Measurements from ENCODE around the gene GNAS-AS1. TPM values are rescaled to one million over a fixed set of nuclear protein-coding genes. Genes with fewer than 3 reads are reported as not detected.

GNAS-AS1 gene
- total and polyA plus RNA-seq, 2 donors from 2014 or later, result 0.37 to 0.88 TPM

GRCh38 chr20:58877976-58878360, 27.3 kb upstream of the GNAS-AS1 start:
- intact Hi-C loops (cut with DNase I), result loop anchor here (10.0 kb wide), 1 partner anchor 347 kb away; no protein-coding TSS in a partner anchor
- no peak overlapping the region for H3K27ac ChIP-seq (ENCODE audit: low read depth in 2 of 2, low read length in 2 of 2)
- peaks cover 0 to 3% (median 0%) of the 10 kb centered on the region in 3 donors for H3K4me1 ChIP-seq (ENCODE audit: control insufficient read depth in 2 of 3, insufficient read depth in 2 of 3, low read depth in 1 of 3, low read length in 3 of 3)
- TF ChIP-seq, protein P1, sequence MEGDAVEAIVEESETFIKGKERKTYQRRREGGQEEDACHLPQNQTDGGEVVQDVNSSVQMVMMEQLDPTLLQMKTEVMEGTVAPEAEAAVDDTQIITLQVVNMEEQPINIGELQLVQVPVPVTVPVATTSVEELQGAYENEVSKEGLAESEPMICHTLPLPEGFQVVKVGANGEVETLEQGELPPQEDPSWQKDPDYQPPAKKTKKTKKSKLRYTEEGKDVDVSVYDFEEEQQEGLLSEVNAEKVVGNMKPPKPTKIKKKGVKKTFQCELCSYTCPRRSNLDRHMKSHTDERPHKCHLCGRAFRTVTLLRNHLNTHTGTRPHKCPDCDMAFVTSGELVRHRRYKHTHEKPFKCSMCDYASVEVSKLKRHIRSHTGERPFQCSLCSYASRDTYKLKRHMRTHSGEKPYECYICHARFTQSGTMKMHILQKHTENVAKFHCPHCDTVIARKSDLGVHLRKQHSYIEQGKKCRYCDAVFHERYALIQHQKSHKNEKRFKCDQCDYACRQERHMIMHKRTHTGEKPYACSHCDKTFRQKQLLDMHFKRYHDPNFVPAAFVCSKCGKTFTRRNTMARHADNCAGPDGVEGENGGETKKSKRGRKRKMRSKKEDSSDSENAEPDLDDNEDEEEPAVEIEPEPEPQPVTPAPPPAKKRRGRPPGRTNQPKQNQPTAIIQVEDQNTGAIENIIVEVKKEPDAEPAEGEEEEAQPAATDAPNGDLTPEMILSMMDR (IDR thresholded peaks at IDR 0.05; ENCODE audit: borderline replicate concordance, extremely low read depth, insufficient read depth), result no peak
- FAIRE-seq (no peak), DNase-seq (peak in 1 of 5 donors; percentile 6)
- no peaks in the 10 kb centered on the region for H3K9me3 ChIP-seq (ENCODE audit: control insufficient read depth in 2 of 3, insufficient read depth in 1 of 3, low read length in 3 of 3)
- H3K9ac ChIP-seq (ENCODE audit: low read length in 3 of 3), result no peak overlapping the region
- H3K27me3 ChIP-seq (ENCODE audit: control insufficient read depth, insufficient read depth, low read length), result no peaks in the 10 kb centered on the region
- no peaks in the 10 kb centered on the region for H3K36me3 ChIP-seq (ENCODE audit: control insufficient read depth in 2 of 3, insufficient read depth in 3 of 3, low read length in 3 of 3)
- H3K4me3 ChIP-seq (ENCODE audit: low read length in 3 of 3), result no peak overlapping the region

- Histone ChIP-seq H3K4me1 (ENCODE audit: control insufficient read depth in 2 of 3, insufficient read depth in 2 of 3, low read depth in 1 of 3, low read length in 3 of 3) (no peaks in the 10 kb centered on the region), H3K4me3 (ENCODE audit: low read length in 3 of 3) (no peak overlapping the region), H3K9ac (ENCODE audit: low read length in 3 of 3) (no peak overlapping the region), H3K27ac (ENCODE audit: low read depth in 2 of 2, low read length in 2 of 2) (no peak overlapping the region), H3K27me3 (ENCODE audit: control insufficient read depth, insufficient read depth, low read length) (no peaks in the 10 kb centered on the region), H3K9me3 (ENCODE audit: control insufficient read depth in 2 of 3, insufficient read depth in 1 of 3, low read length in 3 of 3) (no peaks in the 10 kb centered on the region), H3K36me3 (ENCODE audit: control insufficient read depth in 2 of 3, insufficient read depth in 3 of 3, low read length in 3 of 3) (no peaks in the 10 kb centered on the region)
- intact Hi-C loops (cut with DNase I), result loop anchor here (10.0 kb wide), 1 partner anchor 347 kb away; no protein-coding TSS in a partner anchor
- peak in 1 of 5 donors; percentile 8 for DNase-seq
- no peak for FAIRE-seq
- TF ChIP-seq, protein P1 (IDR thresholded peaks at IDR 0.05; ENCODE audit: borderline replicate concordance, extremely low read depth, insufficient read depth), result no peak
Observed at GRCh38 chr20:58877050-58877975, 26.6 kb upstream of the GNAS-AS1 start.

- DNase-seq, result no peak
- intact Hi-C loops (cut with DNase I), result loop anchor here (10.0 kb wide), 1 partner anchor 348 kb away; no protein-coding TSS in a partner anchor
- no peaks in the 10 kb centered on the region for H3K36me3 ChIP-seq (ENCODE audit: control insufficient read depth in 2 of 3, insufficient read depth in 3 of 3, low read length in 3 of 3)
- H3K4me3 ChIP-seq (ENCODE audit: low read length in 3 of 3), result no peak overlapping the region
- H3K27me3 ChIP-seq (ENCODE audit: control insufficient read depth, insufficient read depth, low read length), result no peaks in the 10 kb centered on the region
- H3K9me3 ChIP-seq (ENCODE audit: control insufficient read depth in 2 of 3, insufficient read depth in 1 of 3, low read length in 3 of 3), result no peaks in the 10 kb centered on the region
- no peak overlapping the region for H3K27ac ChIP-seq (ENCODE audit: low read depth in 2 of 2, low read length in 2 of 2)
- H3K9ac ChIP-seq (ENCODE audit: low read length in 3 of 3), result no peak overlapping the region
- no peak for FAIRE-seq
- H3K4me1 ChIP-seq (ENCODE audit: control insufficient read depth in 2 of 3, insufficient read depth in 2 of 3, low read depth in 1 of 3, low read length in 3 of 3), result no peaks in the 10 kb centered on the region
- TF ChIP-seq, protein P1 (IDR thresholded peaks at IDR 0.05; ENCODE audit: borderline replicate concordance, extremely low read depth, insufficient read depth), result no peak
Observed at GRCh38 chr20:58876437-58876836, 25.7 kb upstream of the GNAS-AS1 start.

Data from kidney (tissue), 14 donors.